Measurements from ENCODE around the gene SORBS1. TPM values are rescaled to one million over a fixed set of nuclear protein-coding genes. Genes with fewer than 3 reads are reported as not detected.

Gene SORBS1
- total RNA-seq, 1 donor from 2014 or later = 1.1 TPM

- intact Hi-C loops (cut with micrococcal nuclease) = no loop called here
Measured at GRCh38 chr10:95442341-95442740, 118.8 kb downstream of the SORBS1 start.

GRCh38 chr10:95441547-95441923 lies 119.6 kb downstream of the SORBS1 start:
- intact Hi-C loops (cut with micrococcal nuclease) = no loop called here

GRCh38 chr10:95440756-95441546 lies 120.2 kb downstream of the SORBS1 start:
- intact Hi-C loops (cut with micrococcal nuclease) = no loop called here

GRCh38 chr10:95440038-95440725 lies 121.0 kb downstream of the SORBS1 start:
- intact Hi-C loops (cut with micrococcal nuclease) = no loop called here

GRCh38 chr10:95438781-95439180 lies 122.4 kb downstream of the SORBS1 start:
- intact Hi-C loops (cut with micrococcal nuclease) = loop anchor here (10.0 kb wide), 1 partner anchor 304 kb away; no protein-coding TSS in a partner anchor

GRCh38 chr10:95437669-95438068 lies 123.5 kb downstream of the SORBS1 start:
- intact Hi-C loops (cut with micrococcal nuclease) = loop anchor here (10.0 kb wide), 1 partner anchor 303 kb away; no protein-coding TSS in a partner anchor

- intact Hi-C loops (cut with micrococcal nuclease) = loop anchor here (10.0 kb wide), 1 partner anchor 301 kb away; no protein-coding TSS in a partner anchor
Measured at GRCh38 chr10:95435548-95436279, 125.5 kb downstream of the SORBS1 start.

- intact Hi-C loops (cut with micrococcal nuclease) = loop anchor here (10.0 kb wide), 1 partner anchor 300 kb away; no protein-coding TSS in a partner anchor
Measured at GRCh38 chr10:95434583-95434982, 126.6 kb downstream of the SORBS1 start.

GRCh38 chr10:95431900-95432342 lies 129.2 kb downstream of the SORBS1 start:
- intact Hi-C loops (cut with micrococcal nuclease) = loop anchor here (2.0 to 10.0 kb wide), 2 partner anchors 297 to 433 kb away; no protein-coding TSS in a partner anchor

- intact Hi-C loops (cut with micrococcal nuclease) = loop anchor here (1.0 to 10.0 kb wide), 4 partner anchors 16 to 434 kb away; no protein-coding TSS in a partner anchor
Measured at GRCh38 chr10:95430231-95430951, 130.8 kb downstream of the SORBS1 start.

GRCh38 chr10:95429639-95430038 lies 131.5 kb downstream of the SORBS1 start:
- intact Hi-C loops (cut with micrococcal nuclease) = loop anchor here (1.0 to 10.0 kb wide), 4 partner anchors 17 to 435 kb away; no protein-coding TSS in a partner anchor

- intact Hi-C loops (cut with micrococcal nuclease) = no loop called here
Measured at GRCh38 chr10:95428701-95429100, 132.5 kb downstream of the SORBS1 start.

- intact Hi-C loops (cut with micrococcal nuclease) = no loop called here
Measured at GRCh38 chr10:95426482-95426881, 134.7 kb downstream of the SORBS1 start.

- intact Hi-C loops (cut with micrococcal nuclease) = no loop called here
Measured at GRCh38 chr10:95425592-95426465, 135.3 kb downstream of the SORBS1 start.

GRCh38 chr10:95423164-95424005 lies 137.8 kb downstream of the SORBS1 start:
- intact Hi-C loops (cut with micrococcal nuclease) = no loop called here

- intact Hi-C loops (cut with micrococcal nuclease) = no loop called here
Measured at GRCh38 chr10:95422233-95422632, 138.9 kb downstream of the SORBS1 start.

GRCh38 chr10:95421782-95422181 lies 139.4 kb downstream of the SORBS1 start:
- intact Hi-C loops (cut with micrococcal nuclease) = no loop called here

GRCh38 chr10:95419399-95419798 lies 141.8 kb downstream of the SORBS1 start:
- intact Hi-C loops (cut with micrococcal nuclease) = no loop called here

GRCh38 chr10:95416973-95417372 lies 144.2 kb downstream of the SORBS1 start:
- intact Hi-C loops (cut with micrococcal nuclease) = no loop called here
